HG03457 (cell line): ENCODE measurements around the gene PBLD.
"Not testable (repeated sequence)": the region's sequence is repeated elsewhere in the genome, so short reads cannot be mapped to it uniquely, and the experiment has no call there.

Source experiments
- ATAC-seq: cut with Tn5 transposase; IDR thresholded peaks from one replicate; pipeline ENCODE4 v1.9.1; 2021; ENCODE audit warnings: moderate number of reproducible peaks; ENCODE audit not compliant: unreplicated experiment

PBLD gene

DNA sequence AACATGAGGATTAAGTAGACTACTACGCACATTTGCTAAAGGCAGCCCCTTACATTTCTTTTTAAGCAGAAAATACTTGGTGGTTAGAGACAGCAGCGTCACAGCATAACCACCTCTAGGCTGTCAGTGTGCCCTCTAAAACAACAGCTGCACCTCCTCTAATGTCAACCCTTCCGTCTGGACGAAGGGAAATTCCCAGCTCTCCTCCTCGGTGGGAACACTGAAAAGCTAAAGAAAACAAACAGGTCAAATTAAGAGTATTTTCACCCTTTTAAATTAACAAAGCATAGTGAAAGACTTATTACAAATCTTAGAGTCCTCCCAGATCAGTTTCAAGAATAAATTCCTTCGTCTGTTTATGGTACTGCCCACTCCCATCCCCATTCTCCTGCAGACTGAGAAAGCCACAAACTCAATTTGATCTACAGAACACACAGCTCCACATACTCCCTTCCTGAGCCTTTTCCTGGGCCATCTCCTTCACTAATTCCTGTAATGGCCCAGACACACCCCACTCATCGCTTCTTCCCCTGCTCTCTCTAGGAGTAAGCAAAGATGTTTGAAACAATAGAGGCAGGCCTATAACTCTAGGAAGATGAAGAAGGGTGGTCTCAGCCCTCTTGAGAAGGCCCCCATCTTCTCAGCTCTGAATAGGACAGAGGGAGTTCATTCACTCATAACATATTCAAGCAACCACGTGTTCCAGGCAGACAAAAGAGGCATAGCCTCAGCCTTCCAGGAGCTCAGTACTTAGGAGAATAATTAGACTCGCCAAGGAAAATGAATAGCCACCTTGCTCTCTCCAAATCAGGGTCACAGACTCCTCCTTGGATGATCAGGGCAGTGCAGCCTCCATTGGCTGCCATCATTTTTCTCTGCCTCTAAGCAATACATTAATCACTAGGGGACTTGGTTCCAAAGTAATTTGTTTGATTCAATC is 48.4 kb downstream of the PBLD start:
- ATAC-seq = no peak

DNA sequence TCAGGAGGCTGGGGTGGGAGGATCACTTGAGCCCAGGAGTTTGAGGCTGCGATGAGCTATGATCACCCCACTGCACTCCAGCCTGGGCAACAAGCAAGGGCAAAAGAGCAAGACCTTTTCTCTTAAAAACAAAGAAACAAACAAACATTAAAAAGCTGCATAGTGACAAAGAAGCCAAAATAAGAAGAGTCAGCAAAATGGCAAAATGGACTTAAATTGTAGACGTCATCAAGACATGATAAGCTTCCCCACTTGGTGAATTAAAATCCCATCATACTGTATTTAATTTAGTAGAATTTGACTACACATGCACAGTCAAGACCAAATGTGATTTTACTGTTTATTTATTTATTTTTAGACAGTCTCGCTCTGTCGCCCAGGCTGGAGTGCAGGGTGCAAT is 52.0 kb downstream of the PBLD start:
- no peak for ATAC-seq

DNA sequence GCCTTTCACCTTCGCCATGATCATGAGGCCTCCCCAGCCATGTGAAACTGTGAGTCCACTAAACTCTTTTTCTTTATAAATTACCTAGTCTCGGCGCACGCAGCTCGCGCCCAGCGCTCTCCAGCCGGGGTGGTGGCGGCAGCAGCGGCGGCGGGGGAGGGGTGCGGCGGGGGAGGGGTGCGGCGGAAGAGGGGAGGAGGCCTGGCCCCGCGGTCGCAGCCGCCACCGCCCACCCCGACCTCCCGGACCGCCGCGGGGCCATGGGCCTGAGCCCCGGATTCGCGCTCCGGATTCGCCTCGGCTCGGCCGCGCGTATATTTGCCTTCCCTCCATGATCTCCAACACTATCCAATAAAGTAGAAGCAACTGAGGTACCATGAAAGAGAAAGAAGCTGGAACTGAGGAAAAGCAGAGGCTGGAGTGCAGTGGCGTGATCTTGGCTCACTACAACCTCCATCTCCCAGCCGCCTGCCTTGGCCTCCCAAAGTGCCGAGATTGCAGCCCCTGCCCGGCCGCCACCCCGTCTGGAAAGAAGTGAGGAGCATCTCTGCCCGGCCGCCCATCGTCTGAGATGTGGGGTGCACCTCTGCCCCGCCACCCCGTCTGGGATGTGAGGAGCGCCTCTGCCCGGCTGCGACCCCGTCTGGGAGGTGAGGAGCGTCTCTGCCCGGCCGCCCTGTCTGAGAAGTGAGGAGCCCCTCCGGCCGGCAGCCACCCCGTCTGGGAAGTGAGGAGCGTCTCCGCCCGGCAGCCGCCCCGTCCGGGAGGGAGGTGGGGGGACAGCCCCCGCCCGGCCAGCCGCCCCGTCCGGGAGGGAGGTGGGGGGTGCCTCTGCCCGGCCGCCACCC is 53.6 kb downstream of the PBLD start:
- not testable (repeated sequence) for ATAC-seq

DNA sequence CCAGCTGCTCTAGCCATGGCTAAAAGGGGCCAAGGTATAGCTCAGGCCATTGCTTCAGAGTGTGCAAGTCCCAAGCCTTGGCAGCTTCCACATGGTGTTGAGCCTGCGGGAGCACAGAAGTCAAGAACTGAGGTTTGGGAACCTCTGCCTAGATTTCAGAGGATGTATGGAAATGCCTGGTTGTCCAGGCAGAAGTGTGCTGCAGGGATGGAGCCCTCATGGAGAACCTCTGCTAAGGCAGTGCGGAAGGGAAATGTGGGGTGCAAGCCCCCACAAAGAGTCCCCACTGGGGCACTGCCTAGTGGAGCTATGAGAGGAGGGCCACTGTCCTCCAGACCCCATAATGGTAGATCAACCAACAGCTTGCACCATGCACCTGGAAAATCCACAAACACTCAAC is 54.9 kb downstream of the PBLD start:
- not testable (repeated sequence) for ATAC-seq

DNA sequence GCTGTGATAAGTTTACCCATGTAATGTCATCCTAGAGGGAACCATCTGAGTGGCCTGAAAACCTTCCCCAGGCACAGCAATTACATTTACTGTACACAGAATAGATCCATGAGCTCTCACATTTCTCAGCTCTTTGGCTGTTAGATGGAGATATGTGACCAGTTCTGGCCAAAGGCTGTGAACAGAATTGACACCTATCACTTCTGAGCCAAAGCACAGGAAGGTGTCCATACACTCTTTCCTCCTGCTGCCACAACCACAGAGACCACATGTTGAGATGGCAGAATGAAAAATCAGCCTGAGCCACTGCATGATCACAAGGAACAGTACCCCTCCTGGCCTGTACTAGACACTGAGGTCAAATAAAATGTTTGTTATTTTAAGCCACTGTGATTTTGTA is 56.5 kb downstream of the PBLD start:
- no peak for ATAC-seq

DNA sequence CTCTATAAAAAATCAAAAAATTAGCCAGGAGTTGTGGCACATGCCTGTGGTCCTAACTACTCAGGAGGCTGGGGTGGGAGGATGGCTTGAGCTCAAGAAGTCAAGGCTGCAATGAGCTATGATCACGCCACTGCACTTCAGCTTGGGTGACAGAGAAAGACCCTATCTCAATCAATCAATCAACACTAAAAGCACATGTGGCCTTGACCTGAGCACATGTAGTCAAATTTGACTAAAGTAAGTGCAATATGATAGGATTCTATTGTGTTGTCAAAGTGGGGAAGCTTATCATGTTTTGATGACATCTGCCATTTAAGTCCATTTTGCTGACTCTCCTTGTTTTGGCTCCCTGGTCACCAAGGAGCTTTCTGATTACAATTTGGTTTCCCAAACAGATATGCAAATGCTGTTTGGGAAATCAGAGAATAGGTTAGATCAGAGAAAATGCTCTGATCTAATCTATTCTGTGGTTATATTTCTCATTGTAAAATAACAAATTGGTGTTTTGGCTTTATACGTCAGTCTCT is 57.1 kb downstream of the PBLD start:
- no peak for ATAC-seq

DNA sequence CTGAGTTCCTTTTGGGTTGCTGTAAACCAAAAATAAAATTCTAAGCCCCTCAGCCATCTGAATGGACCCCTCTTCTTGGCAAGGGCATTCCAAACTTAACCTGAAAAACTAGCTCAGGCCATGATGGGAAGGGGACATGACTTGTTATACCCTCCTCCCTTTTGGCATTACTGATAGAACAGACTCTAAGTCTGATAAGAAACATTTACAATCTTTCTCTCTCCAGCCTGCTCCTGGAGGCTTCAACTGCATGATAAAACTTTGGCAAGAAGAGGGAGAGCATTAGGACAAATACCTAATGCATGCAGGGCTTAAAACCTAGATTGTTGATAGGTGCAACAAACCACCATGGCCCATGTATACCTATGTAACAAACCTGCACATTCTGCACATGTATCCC is 59.9 kb downstream of the PBLD start:
- no peak for ATAC-seq

DNA sequence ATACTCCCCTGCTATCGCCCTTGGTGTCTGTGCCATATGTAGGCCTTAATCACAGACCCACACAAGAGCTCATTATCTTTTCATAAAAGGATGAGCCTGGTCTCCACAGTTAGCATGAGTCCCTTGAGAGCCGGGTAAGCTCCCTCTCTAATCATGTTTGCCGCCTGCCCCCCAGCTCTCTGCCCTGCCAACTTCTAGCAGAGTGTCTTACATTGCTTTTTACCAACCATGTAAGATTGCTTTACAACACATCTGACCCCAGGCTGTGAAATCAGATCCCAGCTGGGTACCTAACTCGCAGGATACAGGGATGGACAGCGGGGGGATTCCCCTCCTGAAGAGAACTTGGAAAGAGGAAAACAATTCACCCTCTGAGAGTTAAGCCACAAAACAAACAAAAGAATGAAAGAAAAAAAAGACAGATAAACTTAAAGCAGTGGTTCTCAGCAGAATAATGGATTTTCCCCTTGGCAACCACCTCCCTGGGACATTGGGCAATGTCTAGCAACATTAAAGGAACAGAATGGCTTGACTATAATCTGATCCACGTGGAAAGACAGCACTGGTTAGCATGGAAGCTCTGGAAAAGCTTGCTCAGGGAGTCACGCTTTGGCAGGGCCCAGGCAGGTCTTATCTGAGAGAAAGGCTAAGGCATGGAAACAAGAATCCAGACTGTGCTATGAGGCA is 61.4 kb downstream of the PBLD start:
- no peak for ATAC-seq

DNA sequence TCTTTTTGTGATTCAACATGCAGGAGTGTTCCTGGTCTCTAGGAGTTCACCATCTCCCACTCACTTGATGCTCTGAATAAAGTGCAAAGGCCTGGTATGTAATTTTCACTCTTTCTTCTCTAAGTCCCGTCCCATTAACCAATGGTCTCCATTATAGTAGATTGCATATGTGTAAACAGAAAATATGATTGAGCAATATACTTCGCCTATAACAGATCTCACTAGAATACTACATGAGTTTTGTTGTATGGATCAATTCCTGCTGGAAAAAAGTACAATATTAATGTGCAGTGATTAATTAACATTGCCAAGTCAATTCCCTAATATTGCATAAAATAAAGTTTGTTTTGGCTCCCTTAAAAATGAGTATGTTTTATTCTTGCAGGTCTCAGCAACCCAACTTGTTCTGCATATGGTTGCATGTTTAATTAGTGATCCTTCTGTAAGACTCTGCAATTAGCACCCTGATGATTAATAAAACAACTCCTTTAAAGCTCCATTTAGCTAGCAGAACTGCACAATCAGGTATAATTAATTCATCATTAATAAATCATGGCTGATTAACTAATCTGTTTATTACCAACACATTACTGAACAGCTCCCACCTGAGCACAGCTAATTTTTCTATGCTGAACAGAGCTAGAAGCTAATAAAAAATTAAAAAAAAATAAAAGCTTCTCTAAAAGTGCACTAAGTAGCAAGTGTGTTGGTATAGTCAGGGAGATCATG is 63.0 kb downstream of the PBLD start:
- ATAC-seq = no peak

DNA sequence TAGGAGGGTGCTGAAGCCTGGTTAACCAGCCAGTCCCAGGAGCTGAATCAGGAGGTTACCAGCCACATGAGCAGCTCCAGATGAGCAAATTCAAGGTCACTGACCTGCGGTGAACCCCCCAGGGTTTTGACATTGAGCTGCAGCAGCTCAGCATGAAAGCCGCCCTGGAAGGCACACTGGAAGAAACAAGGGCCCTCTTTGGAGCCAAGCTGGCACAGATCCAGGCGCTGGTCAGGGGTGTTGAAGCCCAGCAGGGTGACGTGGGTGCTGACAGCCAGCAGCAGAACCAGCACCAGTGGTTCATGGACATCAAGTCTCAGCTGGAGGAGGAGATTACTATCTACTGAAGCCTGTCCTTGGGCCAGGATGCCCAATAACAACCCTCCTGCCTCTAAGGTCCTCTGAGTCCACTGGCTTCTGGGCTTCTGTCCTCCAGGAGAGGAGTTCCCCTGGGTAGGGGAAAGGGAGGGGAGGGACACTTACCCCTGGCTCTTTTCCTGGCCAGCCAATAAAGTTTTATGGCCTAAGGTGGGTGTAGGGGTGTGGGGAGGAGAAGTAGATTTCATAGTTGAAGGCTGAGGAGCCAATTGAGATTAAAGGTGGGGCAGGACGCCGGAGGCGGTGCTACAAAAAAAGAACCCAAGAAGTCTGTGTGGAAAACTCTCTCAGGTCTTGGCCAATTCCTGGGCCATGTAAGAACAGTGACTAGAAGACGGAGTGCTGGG is 71.4 kb downstream of the PBLD start:
- ATAC-seq = no peak

DNA sequence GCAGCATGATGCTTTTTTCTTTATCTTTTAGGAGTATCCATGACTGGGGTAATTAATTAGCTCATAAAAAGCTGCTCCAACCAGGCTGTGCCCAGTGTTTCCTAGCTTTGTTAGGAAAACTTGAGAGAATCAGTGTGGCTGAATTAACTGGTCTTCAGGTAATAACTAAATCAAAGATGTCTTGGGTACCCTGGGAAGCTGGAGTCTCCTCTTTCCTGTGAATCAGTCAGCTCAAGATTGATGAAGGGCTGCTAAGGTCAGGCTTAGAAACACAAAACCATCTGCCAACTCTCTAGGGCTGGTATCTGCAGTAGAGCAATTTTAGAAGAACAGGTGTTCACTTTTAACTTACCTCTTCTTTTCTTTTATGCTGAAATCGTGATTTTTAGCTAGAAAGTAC is 79.4 kb downstream of the PBLD start:
- ATAC-seq = no peak

DNA sequence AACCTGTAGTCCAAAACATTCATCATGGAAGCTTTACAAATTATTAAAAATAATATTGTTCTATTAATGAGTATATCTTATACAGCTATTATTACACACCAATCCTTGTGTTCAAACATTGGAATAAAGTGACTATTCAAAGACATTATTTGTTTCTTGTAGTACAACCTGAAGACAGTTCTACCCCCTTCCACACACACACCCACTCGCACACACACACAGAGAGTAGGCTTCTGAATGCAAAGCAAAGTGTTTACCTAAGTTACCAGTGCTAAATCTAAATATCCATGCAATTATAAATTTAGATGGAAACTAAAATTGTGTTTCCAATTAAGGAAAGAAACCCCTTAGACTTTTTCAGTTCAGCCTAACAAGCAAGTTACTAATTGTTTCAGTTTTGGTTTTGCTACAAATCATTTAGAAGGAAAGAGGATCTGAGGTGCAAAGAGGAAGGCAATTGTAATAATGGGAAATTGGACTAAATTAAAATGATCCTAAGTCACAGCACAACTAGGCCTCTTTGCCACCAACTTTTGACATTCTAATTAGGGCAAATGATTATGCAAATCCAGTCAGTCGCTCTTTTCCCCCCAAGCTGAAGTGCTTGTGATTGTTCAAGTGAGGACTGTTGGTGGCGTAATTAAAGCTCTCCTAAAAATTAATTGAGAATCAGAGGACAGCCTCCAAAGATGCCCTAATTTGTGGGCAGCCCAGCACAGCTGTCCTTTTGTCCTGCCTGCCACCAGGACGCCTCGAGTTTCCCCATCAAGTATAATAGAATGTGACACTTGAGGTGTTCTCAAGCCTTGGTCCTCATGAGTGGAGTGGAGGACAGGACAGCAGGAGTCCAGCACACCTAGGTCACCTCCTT is 80.9 kb downstream of the PBLD start:
- no peak for ATAC-seq

DNA sequence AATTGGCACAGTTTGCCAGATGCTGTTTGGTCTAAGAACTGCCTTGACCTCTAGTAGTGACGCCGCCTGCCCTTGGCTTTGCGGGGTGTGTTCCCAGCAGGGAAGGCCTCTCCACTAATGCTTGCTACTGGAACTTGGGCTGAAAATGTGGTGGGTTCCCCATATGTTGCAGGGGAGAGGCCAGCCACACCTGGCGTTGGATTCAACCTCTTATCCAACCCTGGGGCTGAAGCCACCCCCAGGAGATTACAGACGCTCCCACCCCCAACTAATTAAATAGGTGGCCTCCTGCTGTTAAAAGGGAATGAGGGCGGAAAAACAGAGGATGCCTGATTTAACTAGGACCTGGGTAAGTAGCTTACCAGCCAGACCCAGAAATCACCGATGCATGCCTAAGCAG is 81.6 kb downstream of the PBLD start:
- ATAC-seq = no peak

DNA sequence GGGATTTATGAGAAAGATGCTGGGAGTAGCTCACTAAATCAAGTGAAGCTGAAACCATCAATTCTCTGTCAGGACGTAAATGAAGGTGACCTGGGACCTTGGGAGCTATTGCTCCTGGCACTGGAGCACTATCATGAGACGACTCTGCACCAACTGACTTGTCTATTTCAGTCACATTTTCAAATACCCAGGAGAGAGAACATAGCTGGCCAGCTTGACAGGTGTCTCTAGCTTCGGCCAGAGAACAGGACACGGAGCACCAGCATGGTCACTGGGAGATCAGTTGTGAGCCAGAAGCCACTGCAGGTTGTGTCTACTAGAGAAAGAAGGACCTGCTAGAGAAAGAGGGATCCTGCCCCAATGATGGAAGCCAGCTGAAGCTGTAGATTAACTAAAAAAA is 83.4 kb downstream of the PBLD start:
- ATAC-seq = no peak

DNA sequence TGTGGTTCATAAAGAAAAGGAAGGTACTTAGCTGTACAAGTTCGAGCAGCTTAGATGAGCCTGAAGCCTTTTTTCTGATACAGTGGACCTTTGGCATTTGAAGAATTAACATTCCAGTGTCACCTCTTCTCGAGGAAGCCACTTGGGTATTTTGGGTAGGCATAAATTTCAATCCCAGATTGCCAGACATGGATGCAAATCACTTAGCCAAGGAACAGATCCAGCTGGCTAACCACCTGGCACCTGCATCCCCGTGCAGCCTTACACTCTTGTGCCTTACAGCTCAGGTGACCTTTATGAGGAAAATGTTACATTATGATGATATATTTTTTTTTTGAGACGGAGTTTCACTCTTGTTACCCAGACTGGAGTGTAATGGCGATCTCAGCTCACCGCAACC is 84.8 kb downstream of the PBLD start:
- no peak for ATAC-seq

DNA sequence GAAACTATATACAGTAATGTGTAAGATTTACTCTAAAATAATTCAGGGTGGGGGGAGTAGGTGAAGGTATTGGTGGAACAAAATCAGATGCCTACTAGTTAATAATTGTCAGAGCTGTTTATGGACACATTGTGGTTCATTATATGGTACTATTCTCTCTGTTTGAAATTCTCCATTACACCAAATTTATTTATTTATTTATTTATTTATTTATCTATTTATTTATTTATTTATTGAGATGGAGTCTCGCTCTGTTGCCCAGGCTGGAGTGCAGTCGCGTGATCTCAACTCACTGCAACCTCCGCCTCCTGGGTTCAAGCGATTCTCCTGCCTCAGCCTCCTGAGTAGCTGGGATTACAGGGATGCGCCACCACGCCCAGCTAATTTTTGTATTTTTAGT is 86.3 kb downstream of the PBLD start:
- not testable (repeated sequence) for ATAC-seq

DNA sequence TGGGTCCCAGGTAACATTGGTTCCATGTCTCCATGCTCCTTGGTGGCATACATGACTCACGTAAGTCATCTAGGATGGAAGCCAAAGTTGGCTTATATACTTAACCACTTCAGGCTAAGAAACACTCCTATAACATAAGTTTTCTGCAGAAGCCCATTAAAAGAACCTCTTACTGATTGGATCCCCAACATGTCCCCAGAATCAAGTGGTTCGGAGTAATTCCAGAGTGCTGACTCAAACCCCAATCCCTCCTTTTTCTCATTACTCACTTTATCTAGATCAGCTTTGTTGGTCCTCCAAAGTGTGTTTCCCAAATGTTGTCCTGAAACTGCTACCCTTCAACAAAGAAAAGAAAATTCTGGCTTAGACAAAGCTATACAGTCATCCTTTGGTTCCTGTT is 90.7 kb downstream of the PBLD start:
- ATAC-seq = no peak

DNA sequence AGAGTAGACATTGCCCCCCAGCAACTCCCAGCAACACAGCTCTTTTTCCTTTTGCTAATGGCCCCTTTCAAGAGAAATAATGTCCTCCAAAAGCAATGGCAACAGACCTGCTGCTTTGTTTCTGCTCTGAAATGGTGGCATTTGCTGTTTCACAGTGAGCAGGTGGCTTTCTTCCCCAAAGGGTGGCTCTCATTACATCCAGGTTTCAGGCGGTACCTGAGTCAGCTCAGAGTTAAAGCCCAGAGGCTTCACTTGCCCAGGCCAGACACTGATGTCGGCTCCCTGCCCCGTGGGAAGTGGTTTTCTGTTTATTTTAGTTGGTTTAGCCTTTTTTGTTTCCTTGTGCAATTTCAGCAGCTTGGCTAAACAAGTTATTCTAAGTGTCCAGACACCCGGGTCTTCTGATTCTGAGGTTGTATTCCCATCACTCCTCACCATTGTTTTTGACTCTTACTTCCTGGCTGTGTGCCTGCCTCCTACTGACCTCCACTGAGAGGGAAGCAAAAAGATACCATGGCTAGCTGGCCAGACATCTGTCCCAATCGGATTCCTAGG is 93.1 kb downstream of the PBLD start:
- no peak for ATAC-seq

DNA sequence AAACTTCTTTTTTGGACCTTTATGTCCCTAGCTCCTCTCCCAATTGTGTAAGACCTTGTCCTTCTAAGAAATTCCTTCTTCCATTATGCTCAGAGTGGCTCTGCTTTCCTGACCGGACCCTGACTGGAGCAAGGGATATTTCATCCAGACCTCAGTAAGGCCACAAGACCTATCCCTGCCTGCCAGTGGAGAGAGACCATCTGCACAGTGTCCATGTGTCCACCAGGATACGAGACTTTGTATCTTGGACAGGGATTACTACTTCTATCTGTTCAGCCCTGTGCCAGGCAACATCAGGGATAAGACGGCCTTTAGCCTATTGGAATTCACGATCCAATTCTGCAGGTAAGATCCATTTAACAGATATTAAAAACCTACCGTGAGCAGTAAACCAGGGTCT is 93.7 kb downstream of the PBLD start:
- no peak for ATAC-seq
